Chondrocyte (in vitro differentiated cells): ENCODE data around the gene TAS2R13. TPM values are rescaled to one million over a fixed set of nuclear protein-coding genes. Genes with fewer than 3 reads are reported as not detected.

Experiments used
- DNase-seq: peaks from one replicate; pipeline ENCODE4 v3.0.0; 2021; ENCODE audit warnings: mixed read lengths, low spot score
- H3K27ac Mint-ChIP-seq: one replicate; pipeline ENCODE4 v1.8.0; 2021; ENCODE audit warnings: mild to moderate bottlenecking, moderate library complexity, mixed read lengths; ENCODE audit not compliant: unreplicated experiment
- H3K27me3 Mint-ChIP-seq: 2 replicates; pipeline ENCODE4 v1.8.0; 2021; ENCODE audit warnings: low read depth, mixed read lengths
- H3K36me3 Mint-ChIP-seq: 2 replicates; pipeline ENCODE4 v1.8.0; 2021; ENCODE audit warnings: low read depth, mixed read lengths
- H3K4me1 Mint-ChIP-seq: 2 replicates; pipeline ENCODE4 v1.8.0; 2021; ENCODE audit warnings: low read depth, mild to moderate bottlenecking, mixed read lengths
- H3K4me3 Mint-ChIP-seq: one replicate; pipeline ENCODE4 v1.8.0; 2021; ENCODE audit warnings: mild to moderate bottlenecking, moderate library complexity, mixed read lengths; ENCODE audit not compliant: unreplicated experiment
- H3K9me3 Mint-ChIP-seq: 2 replicates; pipeline ENCODE4 v1.8.0; 2021; ENCODE audit warnings: low read depth, mixed read lengths
- total RNA-seq: library from RNA; stranded (reverse); gene quantifications from 3 replicates; pipeline ENCODE4 v1.2.1, GENCODE V29; 2021
- TF ChIP-seq, protein P1 (sequence below): fragments of 200-600 bp; sonication (generic); IDR thresholded peaks from 2 replicates; pipeline ENCODE4 v1.5.0; 2021; ENCODE audit warnings: antibody characterized with exemption, mild to moderate bottlenecking, moderate library complexity

Gene TAS2R13
- total RNA-seq, 1 donor from 2014 or later, result 0.85 TPM

DNA sequence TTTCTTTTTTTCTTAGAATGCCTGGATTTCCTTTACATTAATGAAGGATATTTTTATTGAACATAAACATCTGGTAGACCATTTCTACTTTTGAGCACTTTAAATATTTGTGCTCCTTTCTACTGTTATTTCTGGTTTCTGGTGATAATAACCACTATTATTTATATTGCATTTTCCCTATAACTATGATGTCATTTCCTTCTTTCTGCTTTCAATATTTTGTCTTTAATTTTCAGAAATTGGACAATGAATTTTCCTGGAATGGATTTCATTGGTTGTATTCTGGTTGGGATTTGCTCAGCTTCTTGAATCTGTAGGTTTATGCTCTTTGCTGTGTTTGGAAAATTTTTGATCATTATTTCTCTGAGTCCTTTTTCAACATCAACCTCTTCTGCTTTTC lies 20.1 kb downstream of the TAS2R13 start:
- H3K27me3 Mint-ChIP-seq, result no peaks in the 10 kb centered on the region
- H3K27ac Mint-ChIP-seq, result no peak overlapping the region
- H3K36me3 Mint-ChIP-seq, result no peaks in the 10 kb centered on the region
- DNase-seq, result no peak
- no peaks in the 10 kb centered on the region for H3K4me1 Mint-ChIP-seq
- TF ChIP-seq, protein P1, sequence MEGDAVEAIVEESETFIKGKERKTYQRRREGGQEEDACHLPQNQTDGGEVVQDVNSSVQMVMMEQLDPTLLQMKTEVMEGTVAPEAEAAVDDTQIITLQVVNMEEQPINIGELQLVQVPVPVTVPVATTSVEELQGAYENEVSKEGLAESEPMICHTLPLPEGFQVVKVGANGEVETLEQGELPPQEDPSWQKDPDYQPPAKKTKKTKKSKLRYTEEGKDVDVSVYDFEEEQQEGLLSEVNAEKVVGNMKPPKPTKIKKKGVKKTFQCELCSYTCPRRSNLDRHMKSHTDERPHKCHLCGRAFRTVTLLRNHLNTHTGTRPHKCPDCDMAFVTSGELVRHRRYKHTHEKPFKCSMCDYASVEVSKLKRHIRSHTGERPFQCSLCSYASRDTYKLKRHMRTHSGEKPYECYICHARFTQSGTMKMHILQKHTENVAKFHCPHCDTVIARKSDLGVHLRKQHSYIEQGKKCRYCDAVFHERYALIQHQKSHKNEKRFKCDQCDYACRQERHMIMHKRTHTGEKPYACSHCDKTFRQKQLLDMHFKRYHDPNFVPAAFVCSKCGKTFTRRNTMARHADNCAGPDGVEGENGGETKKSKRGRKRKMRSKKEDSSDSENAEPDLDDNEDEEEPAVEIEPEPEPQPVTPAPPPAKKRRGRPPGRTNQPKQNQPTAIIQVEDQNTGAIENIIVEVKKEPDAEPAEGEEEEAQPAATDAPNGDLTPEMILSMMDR, result no peak
- no peaks in the 10 kb centered on the region for H3K9me3 Mint-ChIP-seq
- H3K4me3 Mint-ChIP-seq, result no peak overlapping the region

DNA sequence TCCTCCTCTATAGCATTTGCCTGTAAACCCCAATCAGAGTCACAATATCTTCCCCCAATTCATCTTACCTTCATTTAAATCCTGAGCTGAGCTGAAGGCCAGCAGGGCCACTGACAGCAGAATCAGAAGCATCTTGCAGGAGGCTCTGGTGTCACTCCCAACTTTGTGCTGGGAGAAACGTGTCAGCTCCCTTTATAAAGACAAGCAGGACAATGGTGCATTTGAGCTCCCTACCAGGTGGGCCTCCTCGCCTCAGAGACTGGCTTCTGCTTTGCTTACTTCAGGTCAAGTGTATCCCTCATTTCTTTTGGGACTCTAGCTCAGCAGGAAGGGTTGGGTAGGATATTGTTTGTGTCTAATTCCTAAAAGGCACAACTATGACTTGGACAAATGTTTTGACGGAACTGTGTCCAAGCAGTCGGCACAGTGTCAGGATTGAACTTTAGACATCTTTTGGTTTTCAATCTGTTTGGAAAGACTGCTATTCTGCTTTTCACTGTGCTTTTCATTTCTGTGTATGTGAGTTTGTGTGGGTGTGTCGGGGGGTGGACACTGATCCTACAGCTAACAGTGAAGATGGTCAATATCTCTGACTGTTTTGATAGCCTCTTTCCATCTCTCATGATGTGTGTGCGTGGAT lies 25.2 kb downstream of the TAS2R13 start, which contains the start of gene PRH1:
Gene PRH1, minus strand, starts transcription at position 170 of the 640 bp plus-strand sequence. Its CDS starts 38 bp downstream, at position 132.
- no peaks in the 10 kb centered on the region for H3K4me1 Mint-ChIP-seq
- H3K4me3 Mint-ChIP-seq, result no peak within 1 kb of the TSS
- TF ChIP-seq, protein P1, result no peak
- no peak within 1 kb of the TSS for H3K27ac Mint-ChIP-seq
- no peaks in the 10 kb centered on the region for H3K27me3 Mint-ChIP-seq
- H3K9me3 Mint-ChIP-seq, result no peaks in the 10 kb centered on the region
- no peak for DNase-seq
- peaks cover 6% of the 10 kb centered on the region for H3K36me3 Mint-ChIP-seq

DNA sequence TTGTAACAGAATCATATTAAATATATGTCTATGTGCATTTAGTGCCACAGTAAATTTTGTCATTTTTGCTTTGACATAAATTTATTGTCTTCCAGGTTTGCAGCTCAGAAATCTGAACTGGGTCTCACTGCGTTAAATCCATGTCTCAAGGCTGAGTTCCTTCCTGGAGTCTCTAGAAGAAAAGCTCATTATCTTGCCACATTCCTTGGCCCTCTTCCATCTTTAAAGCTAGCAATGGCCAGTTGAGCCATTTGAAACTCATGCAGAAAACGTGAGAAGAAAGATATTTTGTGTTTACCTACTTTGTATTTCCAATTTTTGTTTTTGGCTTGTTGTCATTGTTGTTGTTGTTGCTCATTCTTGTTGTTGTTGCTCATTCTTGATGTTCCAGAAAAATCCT lies 36.0 kb downstream of the TAS2R13 start:
- DNase-seq, result no peak
- H3K4me1 Mint-ChIP-seq, result no peaks in the 10 kb centered on the region

GRCh38 chr12:10867381-10867780 lies 42.0 kb downstream of the TAS2R13 start:
- H3K9me3 Mint-ChIP-seq, result peaks cover 22% of the 10 kb centered on the region
- no peak overlapping the region for H3K27ac Mint-ChIP-seq
- H3K36me3 Mint-ChIP-seq, result peaks cover 12% of the 10 kb centered on the region

More for the DNA sequence above, 36.0 kb downstream of the TAS2R13 start:
- TF ChIP-seq, protein P1, result no peak
- Mint-ChIP-seq H3K4me3 (no peak overlapping the region), H3K9me3 (peaks cover 14% of the 10 kb centered on the region), H3K36me3 (peaks cover 14% of the 10 kb centered on the region), H3K27ac (no peak overlapping the region), H3K27me3 (no peaks in the 10 kb centered on the region)

DNA sequence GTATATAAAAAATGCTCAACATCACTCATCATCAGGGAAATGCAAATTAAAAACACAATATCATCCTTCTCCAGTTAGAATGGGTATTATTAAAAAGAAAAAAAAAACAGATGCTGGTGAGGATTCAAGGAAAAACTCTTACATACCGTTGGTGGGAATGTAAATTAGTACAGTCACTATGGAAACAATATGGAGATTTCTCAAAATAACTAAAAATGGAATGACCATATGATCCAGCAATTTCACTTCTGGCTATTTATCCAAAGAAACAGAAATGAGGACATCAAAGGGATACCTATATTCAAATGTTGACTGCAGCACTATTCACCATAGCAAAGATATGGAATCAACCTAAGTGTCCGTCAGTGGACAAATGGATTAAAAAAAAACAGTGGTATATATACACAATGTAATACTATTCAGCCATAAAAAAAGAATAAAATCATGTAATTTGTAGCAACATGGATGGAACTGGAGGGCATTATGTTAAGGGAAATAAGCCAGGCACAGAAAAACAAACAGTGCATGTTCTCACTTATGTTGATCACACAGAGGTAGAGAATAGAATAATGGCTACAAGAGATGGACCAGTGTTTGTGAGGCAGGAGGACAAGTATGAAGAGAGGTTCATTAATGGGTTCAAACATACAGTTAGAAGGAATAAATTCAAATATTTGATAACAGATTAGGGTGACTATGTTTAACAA lies 45.7 kb downstream of the TAS2R13 start:
- H3K4me1 Mint-ChIP-seq, result no peaks in the 10 kb centered on the region
- DNase-seq, result no peak
- H3K27me3 Mint-ChIP-seq, result no peaks in the 10 kb centered on the region
- TF ChIP-seq, protein P1, result no peak
- H3K9me3 Mint-ChIP-seq, result peaks cover 27% of the 10 kb centered on the region
- H3K27ac Mint-ChIP-seq, result no peak overlapping the region
- H3K4me3 Mint-ChIP-seq, result no peak overlapping the region
- H3K36me3 Mint-ChIP-seq, result peaks cover 20% of the 10 kb centered on the region

More at GRCh38 chr12:10867381-10867780, 42.0 kb downstream of the TAS2R13 start:
- Mint-ChIP-seq H3K4me3 (no peak overlapping the region), H3K4me1 (no peaks in the 10 kb centered on the region), H3K27me3 (no peaks in the 10 kb centered on the region)
- no peak for DNase-seq
- TF ChIP-seq, protein P1, result no peak
